GM12874 (cell line): ENCODE data around the gene MAGI2.

Experiments used
- CTCF ChIP-seq: IDR thresholded peaks from 2 replicates; pipeline ENCODE4 v1.5.1; 2011; ENCODE audit warnings: low read depth, mild to moderate bottlenecking, control low read depth, low read length, moderate library complexity; ENCODE audit not compliant: insufficient read depth

The MAGI2 gene

GRCh38 chr7:79451580-79451979 lies 1.9 kb downstream of the MAGI2 start:
- no peak for TF ChIP-seq CTCF

GRCh38 chr7:79436378-79436777 lies 17.1 kb downstream of the MAGI2 start:
- TF ChIP-seq CTCF = no peak

- TF ChIP-seq CTCF = no peak
These were observed 18.6 kb downstream of the MAGI2 start for GRCh38 chr7:79434867-79435266.

GRCh38 chr7:79434098-79434497 lies 19.4 kb downstream of the MAGI2 start:
- TF ChIP-seq CTCF = no peak

GRCh38 chr7:79430391-79430790 lies 23.1 kb downstream of the MAGI2 start:
- TF ChIP-seq CTCF = no peak

GRCh38 chr7:79425665-79426064 lies 27.8 kb downstream of the MAGI2 start:
- TF ChIP-seq CTCF = no peak

- no peak for TF ChIP-seq CTCF
These were observed 31.7 kb downstream of the MAGI2 start for GRCh38 chr7:79421751-79422150.

GRCh38 chr7:79420464-79420863 lies 33.0 kb downstream of the MAGI2 start:
- TF ChIP-seq CTCF = no peak
